K562 (cell line): ENCODE results near the gene RNF224. TPM values are rescaled to one million over a fixed set of nuclear protein-coding genes. Genes with fewer than 3 reads are reported as not detected.

ENCODE experiments used
- ATAC-seq: fragments of 200-7000 bp; cut with Tn5 transposase; 3 replicates; pipeline ENCODE4 v1.9.1; 2020; ENCODE audit warnings: moderate library complexity
- BruUV-seq: library from RNA; stranded (reverse); fragments of 400-500 nt; replicated peaks from 2 replicates; lab custom pipeline; 2021; lab: Mats Ljungman, UMichigan
- CTCF ChIA-PET: fragments of 300-600 bp; formaldehyde crosslinking; extraction: SDS; loops from one replicate; lab custom pipeline; 2021; ENCODE audit warnings: low intra/inter-chr PET ratio; lab: Yijun Ruan, JAX
- POLR2A ChIA-PET: fragments of 300-600, 350-650 bp; sonication (Branson Sonifier 250); formaldehyde crosslinking; extraction: SDS; loops from one replicate; lab custom pipeline; 2021; ENCODE audit warnings: antibody characterized with exemption, inconsistent platforms; lab: Yijun Ruan, JAX
- DNase-seq, 4 experiments: peaks; one replicate each; pipeline versions ENCODE4 v3.0.0 to v3.0.0-alpha.2; 2011 to 2018; ENCODE audit warnings: low spot score in 3 of 4, mixed read lengths in 3 of 4; ENCODE audit errors: extremely low read depth in 1 of 4
- FAIRE-seq: peaks from 2 replicates; lab custom pipeline; 2011; peaks lifted over from hg19 to GRCh38; lab: Jason Lieb, UNC
- H2AFZ ChIP-seq: 2 replicates; pipeline ENCODE4 v1.6.0; 2011; ENCODE audit warnings: low read depth, low read length, control low read depth, inconsistent platforms
- H3K27ac ChIP-seq: fragments of 200-600 bp; 3 replicates; pipeline ENCODE4 v1.8.0; 2011; ENCODE audit warnings: low read depth, mild to moderate bottlenecking, control low read depth, inconsistent platforms, low read length, moderate library complexity, mixed read lengths; ENCODE audit errors: extremely low read depth
- H3K27me3 ChIP-seq, 2 experiments: fragments of 300-600 bp in 1 of 2; 2 replicates in 1 of 2; 3 replicates in 1 of 2; pipeline versions ENCODE4 v1.6.0 to v1.8.0; 2011; ENCODE audit warnings: inconsistent platforms in 2 of 2, low read length in 2 of 2, mild to moderate bottlenecking in 1 of 2, mixed read lengths in 1 of 2, moderate library complexity in 1 of 2; ENCODE audit not compliant: control insufficient read depth in 2 of 2, insufficient read depth in 2 of 2
- H3K36me3 ChIP-seq: fragments of 300-600 bp; 3 replicates; pipeline ENCODE4 v1.8.0; 2011; ENCODE audit warnings: mild to moderate bottlenecking, low read length, inconsistent platforms; ENCODE audit not compliant: control insufficient read depth, insufficient read depth
- H3K4me1 ChIP-seq, 2 experiments: fragments of 200-600 bp in 1 of 2; replicated peaks in 1 of 2; 2 replicates in 1 of 2; 3 replicates in 1 of 2; pipeline versions ENCODE4 v1.5.1 to v1.8.0; 2011; ENCODE audit warnings: inconsistent platforms in 2 of 2, low read length in 2 of 2, mild to moderate bottlenecking in 1 of 2, mixed read lengths in 1 of 2, moderate library complexity in 1 of 2; ENCODE audit not compliant: control insufficient read depth in 2 of 2, insufficient read depth in 2 of 2
- H3K4me2 ChIP-seq: 2 replicates; pipeline ENCODE4 v1.6.1; 2011; ENCODE audit warnings: low read length, control low read depth, inconsistent platforms, mixed read lengths; ENCODE audit not compliant: insufficient read depth
- H3K4me3 ChIP-seq: fragments of 200-600 bp; sonication (generic), shearing (Covaris generic); 2 replicates; pipeline ENCODE4 v1.5.1; 2016; ENCODE audit warnings: control low read depth, inconsistent platforms
- H3K79me2 ChIP-seq: fragments of 200-600 bp; 3 replicates; pipeline ENCODE4 v1.8.0; 2011; ENCODE audit warnings: low read length, inconsistent platforms; ENCODE audit not compliant: control insufficient read depth, insufficient read depth
- H3K9ac ChIP-seq, 2 experiments: 2 replicates each; pipeline versions ENCODE4 v1.6.0 to v1.6.1; 2011; ENCODE audit warnings: low read depth in 2 of 2, low read length in 2 of 2, control low read depth in 1 of 2, inconsistent platforms in 1 of 2, mild to moderate bottlenecking in 1 of 2, mixed read lengths in 1 of 2; ENCODE audit not compliant: insufficient read depth in 1 of 2
- H3K9me1 ChIP-seq: one replicate; pipeline ENCODE4 v1.6.0; 2011; ENCODE audit warnings: inconsistent platforms, mild to moderate bottlenecking, low read length, moderate library complexity; ENCODE audit not compliant: control insufficient read depth, insufficient read depth
- H3K9me3 ChIP-seq: replicated peaks from 2 replicates; pipeline ENCODE4 v1.5.1; 2011; ENCODE audit warnings: low read depth, low read length, inconsistent platforms; ENCODE audit not compliant: control insufficient read depth, insufficient read depth
- H4K20me1 ChIP-seq: replicated peaks from 2 replicates; pipeline ENCODE4 v1.6.1; 2011; ENCODE audit warnings: low read length, inconsistent platforms, mixed read lengths; ENCODE audit not compliant: control insufficient read depth, insufficient read depth
- HOMEZ ChIP-seq: fragments of 250-450 bp; sonication (Bioruptor Pico); IDR thresholded peaks from 2 replicates; pipeline ENCODE4 v1.4.0; 2020; ENCODE audit warnings: mild to moderate bottlenecking, moderate library complexity
- MAX ChIP-seq: sonication (generic); formaldehyde crosslinking; IDR thresholded peaks from 2 replicates; pipeline ENCODE4 v1.9.0; 2022; ENCODE audit warnings: mild to moderate bottlenecking, missing genetic modification reagents
- WGBS: fragments of 100-300 bp; shearing (Covaris generic); methylation state at CpG from one replicate; pipeline ENCODE4 v1.1.6; 2016; ENCODE audit warnings: low coverage, mixed read lengths; ENCODE audit not compliant: insufficient coverage; ENCODE audit errors: missing lambda C conversion rate; 5-methylcytosine and 5-hydroxymethylcytosine counted together
- in situ Hi-C: fragments of 300-500 bp; cut with MboI; formaldehyde crosslinking; loops from 4 replicates; pipeline ENCODE4 v1.15.0; 2018; ENCODE audit warnings: inconsistent platforms, mixed read lengths
- intact Hi-C: fragments of 100-400 bp; cut with micrococcal nuclease; formaldehyde crosslinking; loops from 2 replicates; pipeline ENCODE4 v1.14.2; 2022
- polyA plus RNA-seq, 8 experiments: library from polyadenylated mRNA; depleted of rRNA in 4 of 8; stranded (reverse) in 5 of 8; unstranded in 3 of 8; fragments of >200 nt; fragmentation: Nextera tagmentation in 2 of 8; fragmentation: Illumina TruSeq in 1 of 8; extraction: Ambion mirVana in 2 of 8; extraction: Trizol in 1 of 8; gene quantifications; 2 replicates each; pipeline versions ENCODE4 v1.2.1 to v1.2.3, GENCODE V29; 2011 to 2014; ENCODE audit warnings: inconsistent platforms in 1 of 8, missing spikeins in 1 of 8
- total RNA-seq, 7 experiments: library from RNA; depleted of rRNA in 6 of 7; stranded (reverse); fragments of >200 nt in 6 of 7; fragmentation: Illumina TruSeq in 2 of 7; extraction: Trizol in 2 of 7; gene quantifications; 2 replicates each; pipeline versions ENCODE4 v1.2.1 to v1.2.3, GENCODE V29; 2011 to 2021; ENCODE audit warnings: low replicate concordance in 1 of 7

RNF224 gene
- total and polyA plus RNA-seq, 9 of the 15 experiments (the other 6 are each of a cell fraction or from before 2014, with no cell fraction given), result not detected

DNA sequence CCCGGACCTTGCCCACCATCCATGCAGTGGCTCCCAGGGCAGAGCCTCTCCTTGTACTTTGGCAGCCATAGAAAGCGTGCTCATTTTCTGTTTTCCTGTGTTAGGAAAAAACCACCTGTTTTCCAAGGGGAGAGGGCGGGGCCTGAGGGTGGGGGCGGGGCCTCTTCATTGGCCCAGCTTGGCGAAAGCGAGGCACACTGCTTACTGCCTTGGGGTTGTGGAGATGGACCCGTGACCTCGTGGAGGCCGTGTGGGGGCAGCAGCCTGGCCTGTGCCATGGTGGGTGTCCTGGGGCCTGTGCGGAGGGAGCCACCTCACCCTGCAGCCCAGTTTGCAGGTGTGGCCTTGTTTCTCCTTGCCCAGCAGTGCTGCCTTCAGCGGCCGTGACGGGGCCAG, 45.8 kb downstream of the RNF224 start:
- 59% methylated on average over 9 of the region's 13 CpGs for WGBS
- Histone ChIP-seq H3K27me3 (no peaks in the 10 kb centered on the region), H3K4me3 (no peak overlapping the region), H3K4me1 (peaks cover 33 to 86% of the 10 kb centered on the region in 2 experiments), H2AFZ (no peak overlapping the region), H3K9me3 (no peaks in the 10 kb centered on the region), H3K79me2 (peaks cover 16% of the 10 kb centered on the region), H3K27ac (no peak overlapping the region), H3K4me2 (no peak overlapping the region), H4K20me1 (no peaks in the 10 kb centered on the region), H3K9ac (peak overlapping the region in 1 of 2 experiments; percentile 65; a peak in 1 of 4 replicates), H3K9me1 (no peaks in the 10 kb centered on the region), H3K36me3 (peaks cover 53% of the 10 kb centered on the region)
- intact Hi-C loops (no loop called here), in situ Hi-C loops (no loop called here)
- FAIRE-seq (no peak), DNase-seq (peak in 1 of 4 experiments; percentile 37), ATAC-seq (no peak)
- POLR2A ChIA-PET, result interaction anchor here (0.7 to 1.3 kb wide), 6 partner anchors 9 to 387 kb away, joined by 3 to 6 read pairs (median 3); partner anchors contain the start of gene TRAF2
- TSS peak; percentile 5 for BruUV-seq
- TF ChIP-seq HOMEZ (no peak), MAX (CRISPR knock-in tag) (0 out of 2 replicates have a peak, but pooled peaks have one; percentile 12)
- CTCF ChIA-PET, result no interaction called here
